Astrocyte (in vitro differentiated cells and primary cell): Measurements from ENCODE around the gene ECI1.

Experiments
- CTCF ChIP-seq: IDR thresholded peaks from 2 replicates; pipeline ENCODE4 v1.5.1; 2011; ENCODE audit warnings: low read depth, mild to moderate bottlenecking, inconsistent platforms, low read length, moderate library complexity; ENCODE audit not compliant: insufficient read depth
- EZH2 ChIP-seq: IDR thresholded peaks from 2 replicates; pipeline ENCODE4 v1.6.1; 2012; ENCODE audit warnings: mild to moderate bottlenecking, low read length, inconsistent platforms; ENCODE audit not compliant: insufficient read depth

- TF ChIP-seq CTCF (no peak), EZH2 (no peak)
Measured at GRCh38 chr16:2299915-2300192, 48.5 kb upstream of the ECI1 start.
